HG03175 (cell line): ENCODE measurements around the gene IQCF2.
"Not testable (repeated sequence)": the region's sequence is repeated elsewhere in the genome, so short reads cannot be mapped to it uniquely, and the experiment has no call there.

Source experiments
- ATAC-seq: cut with Tn5 transposase; IDR thresholded peaks from one replicate; pipeline ENCODE4 v1.9.1; 2021; ENCODE audit warnings: mild to moderate bottlenecking, moderate library complexity; ENCODE audit not compliant: unreplicated experiment

The IQCF2 gene

DNA sequence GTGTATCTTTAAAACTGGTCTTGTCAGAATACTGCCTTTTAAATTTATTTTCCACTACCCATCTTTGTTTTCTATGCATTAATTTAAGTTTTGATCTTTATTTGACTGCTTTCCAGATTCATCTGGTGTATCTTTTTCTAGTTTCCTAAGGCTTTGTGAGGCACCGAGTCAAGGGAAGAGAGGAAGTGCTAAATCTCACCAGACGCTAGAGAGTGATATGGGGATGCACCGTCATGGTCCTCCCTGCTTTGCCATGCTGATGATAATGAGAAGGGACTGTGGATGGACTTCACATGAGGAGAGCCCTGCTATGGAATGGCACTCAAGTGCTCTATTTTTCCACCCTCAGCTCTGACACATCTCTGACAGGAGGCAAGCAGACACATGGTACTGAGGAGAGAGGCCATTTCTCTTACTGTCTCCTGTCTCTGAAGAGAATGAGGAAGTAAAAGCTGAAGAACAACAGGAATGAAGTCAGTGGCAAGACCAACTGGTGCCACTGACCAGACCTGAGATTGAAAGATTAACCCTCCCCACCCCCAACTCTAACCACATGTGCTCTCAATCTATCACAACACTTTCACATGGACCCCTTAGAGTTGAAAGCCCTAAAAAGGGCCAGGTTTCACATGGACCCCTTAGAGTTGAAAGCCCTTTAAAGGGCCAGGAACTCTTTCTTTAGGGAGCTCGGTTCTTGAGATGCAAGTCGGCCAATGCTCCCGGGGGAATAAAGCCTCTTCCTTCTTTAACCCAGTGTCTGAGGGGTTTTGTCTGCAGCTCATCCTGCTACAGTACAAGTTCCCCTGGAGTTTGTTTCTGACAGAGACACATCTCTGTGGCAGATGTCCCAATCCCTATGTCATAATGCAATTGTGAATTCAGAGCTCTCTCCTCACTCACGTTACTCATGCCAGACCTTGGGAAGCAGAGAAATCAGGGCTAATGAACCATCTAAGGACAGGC is at the start of gene IQCF2:
TSS of gene IQCF2 (plus strand) at position 913 of the 963 bp plus-strand sequence. CDS start 52 bp downstream, outside the sequence.
- ATAC-seq: no peak

GRCh38 chr3:51813539-51813938 is 47.9 kb upstream of the IQCF2 start:
- ATAC-seq: no peak

- ATAC-seq: no peak
Measured at GRCh38 chr3:51814034-51814433, 47.4 kb upstream of the IQCF2 start.

- ATAC-seq: no peak
Measured at GRCh38 chr3:51815614-51816013, 45.8 kb upstream of the IQCF2 start.

GRCh38 chr3:51816723-51817122 is 44.7 kb upstream of the IQCF2 start:
- ATAC-seq: no peak

DNA sequence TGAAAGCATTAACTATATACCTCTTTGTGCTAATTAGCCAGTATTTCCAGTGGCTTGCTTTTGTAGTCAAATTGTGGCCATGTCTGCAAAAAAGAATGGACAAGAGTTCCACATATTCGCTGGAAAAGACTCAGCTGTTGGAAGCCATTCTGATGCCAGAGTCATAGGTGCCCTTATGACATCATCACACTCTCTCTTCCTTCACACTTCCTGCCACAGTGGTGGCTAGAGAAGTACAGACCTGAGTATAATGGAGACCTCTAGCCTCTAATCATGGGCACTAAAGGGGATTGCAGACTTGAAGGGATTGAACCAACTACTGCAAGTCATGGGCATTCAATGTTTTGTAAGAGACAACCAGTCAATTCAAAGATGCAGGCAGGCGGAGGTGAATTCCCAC is 44.0 kb upstream of the IQCF2 start:
- no peak for ATAC-seq

DNA sequence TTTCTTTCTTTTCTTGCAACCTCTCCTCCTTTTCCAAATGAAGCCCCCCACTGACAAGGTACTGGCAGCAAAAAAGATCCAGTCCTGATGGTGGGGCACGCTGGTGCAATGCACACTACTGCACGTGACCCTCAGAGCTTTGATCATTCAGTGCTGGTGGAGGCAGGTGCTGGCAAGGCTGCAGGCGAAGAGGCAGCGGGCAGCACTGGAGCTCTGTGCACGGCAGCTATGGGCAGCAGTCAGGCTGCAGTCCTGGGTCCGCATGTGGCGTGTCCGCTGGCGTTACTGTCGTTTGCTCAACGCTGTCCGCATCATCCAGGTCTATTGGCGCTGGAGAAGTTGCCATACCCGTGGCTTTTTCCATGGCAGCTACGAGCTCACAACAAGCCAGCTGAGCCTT is 42.3 kb upstream of the IQCF2 start:
- no peak for ATAC-seq

DNA sequence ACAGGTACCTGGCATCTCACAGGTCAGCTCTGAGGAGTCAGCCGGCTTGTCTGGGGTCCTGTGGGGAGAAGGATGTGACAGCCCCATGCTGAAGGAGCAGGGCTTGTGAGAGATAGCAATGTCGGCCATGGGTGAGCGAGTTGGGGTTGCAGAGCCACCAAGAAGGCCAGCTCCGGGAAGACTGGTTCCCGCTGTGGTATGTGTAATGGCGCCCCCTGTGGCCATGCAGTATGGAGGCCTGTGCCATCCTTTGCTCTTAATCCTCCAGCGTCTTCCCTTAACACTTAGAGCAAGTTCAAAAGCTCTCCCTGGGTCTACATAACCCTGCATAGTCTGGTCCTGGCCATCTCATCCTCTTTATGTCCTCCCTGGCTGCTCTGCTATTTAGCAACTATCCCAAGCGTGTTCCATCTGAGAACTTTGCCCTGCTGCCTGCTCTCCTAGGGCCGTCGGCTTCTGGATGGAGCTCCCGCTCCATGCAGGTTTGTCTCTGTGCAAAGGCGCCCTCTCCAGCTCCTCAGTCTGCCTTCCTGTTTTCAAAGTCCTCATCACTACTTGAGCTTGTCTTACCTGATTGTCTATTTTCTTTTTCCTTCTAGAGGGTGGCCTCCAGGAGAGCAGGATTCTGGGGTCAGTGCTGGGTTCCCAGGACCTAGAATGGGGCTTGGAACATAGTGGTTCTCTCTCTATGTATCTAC is 41.6 kb upstream of the IQCF2 start:
- no peak for ATAC-seq

- ATAC-seq: no peak
Measured at GRCh38 chr3:51828297-51828696, 33.1 kb upstream of the IQCF2 start.

DNA sequence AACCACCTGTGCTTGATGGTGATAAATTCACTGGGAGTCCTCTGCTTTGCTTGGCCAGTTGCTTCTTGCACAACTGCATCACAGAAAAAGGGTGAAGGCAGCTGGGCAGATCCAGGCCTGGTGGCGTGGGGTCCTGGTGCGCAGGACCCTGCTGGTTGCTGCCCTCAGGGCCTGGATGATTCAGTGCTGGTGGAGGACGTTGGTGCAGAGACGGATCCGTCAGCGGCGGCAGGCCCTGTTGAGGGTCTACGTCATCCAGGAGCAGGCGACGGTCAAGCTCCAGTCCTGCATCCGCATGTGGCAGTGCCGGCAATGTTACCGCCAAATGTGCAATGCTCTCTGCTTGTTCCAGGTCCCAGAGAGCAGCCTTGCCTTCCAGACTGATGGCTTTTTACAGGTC is 31.1 kb upstream of the IQCF2 start:
- no peak for ATAC-seq

DNA sequence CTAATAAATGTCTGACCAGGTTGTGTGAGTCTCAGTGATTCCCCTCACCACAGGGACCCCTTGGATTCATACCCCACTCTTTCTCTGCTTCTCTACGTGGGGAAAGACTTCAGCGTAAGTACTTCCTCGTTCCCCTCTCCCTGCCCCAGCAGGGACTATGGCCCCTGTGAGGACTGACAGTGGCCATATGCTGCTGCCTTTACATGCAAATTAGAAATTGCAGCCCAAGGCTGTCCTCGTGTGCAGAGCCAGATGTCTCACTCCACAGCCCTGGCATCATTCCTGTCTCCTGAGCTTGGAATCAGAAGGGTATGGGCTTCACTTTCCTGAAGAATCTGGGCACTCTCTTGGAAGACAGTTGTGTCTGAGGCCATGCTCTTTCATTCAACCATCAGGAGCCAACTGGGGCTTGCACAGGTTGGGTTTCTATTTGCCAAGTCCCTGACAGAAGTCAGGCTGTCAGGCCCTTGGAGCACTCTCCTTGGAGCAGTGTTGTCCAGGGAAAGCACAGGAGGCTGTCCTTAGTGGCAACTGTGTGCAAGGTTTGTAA is 30.5 kb upstream of the IQCF2 start:
- no peak for ATAC-seq

DNA sequence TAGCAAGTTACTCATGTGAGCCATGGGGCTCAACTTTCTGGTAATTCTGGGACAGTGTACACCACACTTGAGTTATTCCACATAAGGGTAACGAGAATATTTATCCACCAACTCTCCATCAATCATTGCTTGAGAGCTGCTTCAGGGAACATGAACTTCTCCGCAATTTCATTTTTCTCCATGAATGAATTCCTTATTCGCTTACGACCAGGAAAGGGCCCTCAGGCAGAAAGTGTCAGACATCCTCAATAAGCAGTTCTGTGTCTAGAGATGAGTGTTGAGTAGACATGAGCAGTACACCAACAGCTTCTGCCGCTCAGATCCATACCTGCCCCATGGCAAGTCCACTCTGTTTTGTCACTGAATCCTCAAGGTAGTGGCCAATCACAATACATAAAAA is 24.8 kb upstream of the IQCF2 start:
- ATAC-seq: no peak

DNA sequence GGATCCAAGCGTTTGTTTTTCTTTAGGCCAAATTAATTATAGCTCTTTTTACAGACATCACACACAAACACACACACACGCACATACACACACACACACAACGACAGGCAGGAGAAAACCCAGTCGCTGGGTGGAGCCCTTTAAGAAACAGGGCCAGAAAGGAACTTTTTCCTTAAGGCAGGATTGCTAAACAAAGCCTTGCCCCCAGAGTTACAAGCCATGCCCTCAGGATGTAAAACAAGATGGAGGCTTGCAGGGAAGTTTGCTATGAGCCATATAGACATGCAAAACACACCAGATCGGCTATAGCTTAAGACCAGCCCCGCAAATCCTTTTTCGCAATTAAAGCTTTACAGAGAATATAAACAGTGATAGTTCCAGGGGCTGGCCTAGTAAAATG is 16.3 kb upstream of the IQCF2 start:
- ATAC-seq: no peak

- not testable (repeated sequence) for ATAC-seq
Measured at GRCh38 chr3:51855411-51855810, 6.0 kb upstream of the IQCF2 start.

- ATAC-seq: no peak
Measured at GRCh38 chr3:51862886-51863285, 1.5 kb downstream of the IQCF2 start.

DNA sequence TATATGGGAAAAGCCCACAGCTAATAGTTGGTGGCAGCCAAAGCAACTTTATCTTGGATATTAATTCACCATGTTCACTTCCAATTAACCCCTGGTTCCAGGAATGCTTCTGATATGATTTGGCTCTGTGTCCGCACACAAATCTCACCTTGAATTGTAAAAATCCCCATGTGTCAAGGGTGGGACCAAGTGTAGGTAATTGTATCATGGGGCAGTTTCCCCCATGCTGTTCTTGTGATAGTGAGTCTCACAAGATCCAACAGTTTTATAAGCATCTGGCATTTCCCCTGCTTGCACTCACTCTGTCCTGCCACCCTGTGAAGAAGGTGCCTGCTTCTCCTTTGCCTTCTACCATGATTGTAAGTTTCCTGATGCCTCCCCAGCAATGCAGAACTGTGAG is 7.5 kb downstream of the IQCF2 start:
- ATAC-seq: not testable (repeated sequence)

DNA sequence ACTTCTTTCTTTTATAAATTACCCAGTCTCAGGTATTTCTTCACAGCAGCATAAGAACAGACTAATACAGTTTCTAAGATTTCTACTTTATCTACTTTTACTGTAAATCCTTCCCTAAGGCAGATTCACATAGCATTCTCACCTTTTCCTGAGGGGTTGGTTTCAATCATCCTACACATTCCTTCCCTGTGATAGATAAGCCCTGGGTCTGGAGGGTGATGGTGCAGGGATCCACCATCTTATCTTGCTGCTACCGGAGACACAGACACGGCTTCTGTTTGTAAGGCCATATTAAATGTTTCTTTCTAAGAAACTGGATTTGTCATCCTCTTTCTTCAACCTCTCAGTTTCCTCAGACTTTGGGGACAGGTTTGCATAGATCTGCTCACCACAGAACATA is 7.9 kb downstream of the IQCF2 start:
- no peak for ATAC-seq

DNA sequence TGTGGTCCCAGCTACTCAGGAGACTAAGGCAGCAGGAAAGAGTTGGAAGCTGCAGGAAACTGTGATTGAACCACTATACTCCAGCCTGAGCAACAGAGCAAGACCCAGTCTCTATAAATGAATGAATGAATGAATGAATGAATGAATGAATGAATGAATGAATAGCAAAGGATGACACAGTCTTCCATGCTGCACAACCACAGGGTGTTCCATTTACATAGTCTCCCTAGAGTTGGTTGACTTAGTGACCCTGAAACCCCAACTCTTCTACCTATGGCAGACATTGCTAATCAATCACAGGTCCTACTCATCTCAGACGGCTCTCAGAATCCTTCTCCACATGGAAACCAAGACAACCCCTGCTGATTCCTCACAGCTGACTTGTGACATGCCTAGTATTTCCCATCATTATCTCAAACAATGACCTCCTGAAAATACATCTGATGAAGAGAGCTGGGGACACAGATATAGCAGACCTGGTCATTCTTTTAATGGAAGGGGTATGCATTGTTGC is 11.9 kb downstream of the IQCF2 start:
- ATAC-seq: no peak

DNA sequence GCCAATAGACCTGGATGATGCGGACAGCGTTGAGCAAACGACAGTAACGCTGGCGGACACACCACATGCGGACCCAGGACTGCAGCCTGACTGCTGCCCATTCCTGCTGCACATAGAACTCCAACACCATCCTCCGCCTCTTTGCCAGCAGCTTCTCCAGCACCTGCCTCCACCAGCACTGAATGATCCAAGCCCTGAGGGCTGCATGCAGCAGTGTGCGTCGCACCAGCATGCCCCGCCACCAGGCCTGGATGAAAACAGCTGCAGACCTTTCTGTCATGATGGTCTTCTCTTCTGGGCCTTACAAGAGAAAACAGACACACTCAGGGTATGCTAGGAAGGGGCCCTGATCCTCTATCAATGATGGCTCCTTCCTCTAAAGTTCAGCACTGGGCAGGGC is 12.5 kb downstream of the IQCF2 start:
- ATAC-seq: no peak

GRCh38 chr3:51874411-51874810 is 13.0 kb downstream of the IQCF2 start:
- no peak for ATAC-seq

GRCh38 chr3:51874889-51875288 is 13.5 kb downstream of the IQCF2 start:
- no peak for ATAC-seq

GRCh38 chr3:51875501-51875900 is 14.1 kb downstream of the IQCF2 start, which contains the start of gene IQCF5:
Gene IQCF5 (minus strand): TSS chr3:51875601. CDS start chr3:51875531, 70 bp downstream.
- no peak for ATAC-seq
